Caco-2 (cell line): ENCODE measurements around the gene PKP2. TPM values are rescaled to one million over a fixed set of nuclear protein-coding genes. Genes with fewer than 3 reads are reported as not detected.

ENCODE experiments used
- BruUV-seq: library from RNA; stranded (reverse); fragments of 400-500 nt; replicated peaks from 2 replicates; lab custom pipeline; 2021; lab: Mats Ljungman, UMichigan
- CTCF ChIA-PET: fragments of 300-600 bp; sonication (Branson Sonifier 250); formaldehyde crosslinking; loops from one replicate; lab custom pipeline; 2022; ENCODE audit warnings: antibody characterized with exemption; lab: Charles Lee
- POLR2A ChIA-PET: fragments of 300-600 bp; sonication (Branson Sonifier 250); formaldehyde crosslinking; loops from one replicate; lab custom pipeline; 2022; ENCODE audit warnings: antibody characterized with exemption; lab: Charles Lee
- DNase-seq, 2 experiments: peaks; one replicate each; pipeline versions ENCODE4 v3.0.0 to v3.0.0-alpha.2; 2020 to 2022
- H3K27me3 ChIP-seq: replicated peaks from 2 replicates; pipeline ENCODE4 v1.6.0; 2011; ENCODE audit warnings: low read length; ENCODE audit not compliant: control insufficient read depth, insufficient read depth
- H3K36me3 ChIP-seq: 2 replicates; pipeline ENCODE4 v1.5.1; 2011; ENCODE audit warnings: low read length; ENCODE audit not compliant: control insufficient read depth, insufficient read depth
- H3K4me1 ChIP-seq: fragments of 250-450 bp; sonication (Bioruptor Pico); 2 replicates; pipeline ENCODE4 v1.5.1; 2020; ENCODE audit warnings: mild to moderate bottlenecking
- H3K4me3 ChIP-seq: 2 replicates; pipeline ENCODE4 v1.5.1; 2011; ENCODE audit warnings: low read depth, mild to moderate bottlenecking, control low read depth, low read length
- H3K9me3 ChIP-seq: fragments of 250-450 bp; sonication (Bioruptor Pico); 2 replicates; pipeline ENCODE4 v1.5.1; 2020; ENCODE audit warnings: mild to moderate bottlenecking, moderate library complexity
- H3K27ac Mint-ChIP-seq: one replicate; pipeline ENCODE4 v1.8.0; 2022; ENCODE audit warnings: mixed read lengths; ENCODE audit not compliant: unreplicated experiment
- H3K27me3 Mint-ChIP-seq: one replicate; pipeline ENCODE4 v1.8.0; 2022; ENCODE audit warnings: mixed read lengths; ENCODE audit not compliant: insufficient read depth, unreplicated experiment
- H3K36me3 Mint-ChIP-seq: one replicate; pipeline ENCODE4 v1.8.0; 2022; ENCODE audit warnings: mild to moderate bottlenecking, mixed read lengths; ENCODE audit not compliant: insufficient read depth, unreplicated experiment
- H3K4me1 Mint-ChIP-seq: one replicate; pipeline ENCODE4 v1.8.0; 2022; ENCODE audit warnings: low read depth, mixed read lengths; ENCODE audit not compliant: unreplicated experiment
- H3K4me3 Mint-ChIP-seq: one replicate; pipeline ENCODE4 v1.8.0; 2022; ENCODE audit warnings: mild to moderate bottlenecking, moderate library complexity, mixed read lengths; ENCODE audit not compliant: unreplicated experiment
- H3K9me3 Mint-ChIP-seq: one replicate; pipeline ENCODE4 v1.8.0; 2022; ENCODE audit warnings: mixed read lengths; ENCODE audit not compliant: unreplicated experiment
- CTCF ChIP-seq, 2 experiments: fragments of 200-600 bp in 1 of 2; IDR thresholded peaks; 1 replicate in 1 of 2; 2 replicates in 1 of 2; pipeline versions ENCODE4 v1.5.1 to v1.8.0; 2011 to 2022; ENCODE audit warnings: antibody characterized with exemption in 1 of 2, control low read depth in 1 of 2, inconsistent platforms in 1 of 2, low read depth in 1 of 2, low read length in 1 of 2, mild to moderate bottlenecking in 1 of 2, moderate library complexity in 1 of 2; ENCODE audit not compliant: insufficient read depth in 1 of 2, severe bottlenecking in 1 of 2, unreplicated experiment in 1 of 2
- intact Hi-C: fragments of 100-400 bp; cut with micrococcal nuclease; formaldehyde crosslinking; loops from one replicate; pipeline ENCODE4 v1.10.0; 2022; ENCODE audit not compliant: unreplicated experiment
- total RNA-seq: library from RNA; stranded (reverse); gene quantifications from 2 replicates; pipeline ENCODE4 v1.2.3, GENCODE V29; 2022

The PKP2 gene
- total RNA-seq, 1 experiment from 2014 or later: 249 TPM

- BruUV-seq: no TSS peak
- Mint-ChIP-seq H3K9me3 (no peaks in the 10 kb centered on the region), H3K4me3 (no peak overlapping the region), H3K27me3 (no peaks in the 10 kb centered on the region), H3K36me3 (peaks cover 4% of the 10 kb centered on the region), H3K4me1 (peaks cover 12% of the 10 kb centered on the region), H3K27ac (no peak overlapping the region)
- no peak for DNase-seq
- intact Hi-C loops: no loop called here
- Histone ChIP-seq H3K4me3 (no peak overlapping the region), H3K27me3 (no peaks in the 10 kb centered on the region), H3K36me3 (no peaks in the 10 kb centered on the region), H3K9me3 (no peaks in the 10 kb centered on the region), H3K4me1 (0 out of 2 replicates have a peak, but pooled peaks cover 6% of the 10 kb centered on the region)
- ChIA-PET POLR2A (no interaction called here), CTCF (interaction anchor here (1.1 kb wide), 1 partner anchor 22 kb away, joined by 3 read pairs; the partner anchor contains the start of gene YARS2)
- TF ChIP-seq CTCF (IDR thresholded peaks at IDR 0.05; ENCODE audit: insufficient read depth in 1 of 2, low read depth in 1 of 2, low read length in 1 of 2, severe bottlenecking in 1 of 2, unreplicated experiment in 1 of 2): no peak
Observed at GRCh38 chr12:32777691-32778175, 118.8 kb downstream of the PKP2 start.

- Mint-ChIP-seq H3K27me3 (no peaks in the 10 kb centered on the region), H3K36me3 (peaks cover 2% of the 10 kb centered on the region), H3K4me1 (peaks cover 12% of the 10 kb centered on the region), H3K27ac (no peak overlapping the region), H3K4me3 (no peak overlapping the region), H3K9me3 (no peaks in the 10 kb centered on the region)
- Histone ChIP-seq H3K36me3 (no peaks in the 10 kb centered on the region), H3K27me3 (no peaks in the 10 kb centered on the region), H3K9me3 (no peaks in the 10 kb centered on the region), H3K4me3 (no peak overlapping the region), H3K4me1 (0 out of 2 replicates have a peak, but pooled peaks cover 6% of the 10 kb centered on the region)
- DNase-seq: no peak
- ChIA-PET POLR2A (no interaction called here), CTCF (interaction anchor here (1.1 kb wide), 1 partner anchor 22 kb away, joined by 3 read pairs; the partner anchor contains the start of gene YARS2)
- no TSS peak for BruUV-seq
- intact Hi-C loops: no loop called here
- TF ChIP-seq CTCF (IDR thresholded peaks at IDR 0.05; ENCODE audit: insufficient read depth in 1 of 2, low read depth in 1 of 2, low read length in 1 of 2, severe bottlenecking in 1 of 2, unreplicated experiment in 1 of 2): no peak
Observed at GRCh38 chr12:32777159-32777558, 119.4 kb downstream of the PKP2 start.

GRCh38 chr12:32776258-32776657, 120.3 kb downstream of the PKP2 start:
- no peak for TF ChIP-seq CTCF (IDR thresholded peaks at IDR 0.05; ENCODE audit: insufficient read depth in 1 of 2, low read depth in 1 of 2, low read length in 1 of 2, severe bottlenecking in 1 of 2, unreplicated experiment in 1 of 2)
- no peak overlapping the region for H3K4me3 Mint-ChIP-seq
- POLR2A ChIA-PET: no interaction called here
- CTCF ChIA-PET: no interaction called here
- H3K36me3 ChIP-seq: no peaks in the 10 kb centered on the region
- no peaks in the 10 kb centered on the region for H3K27me3 ChIP-seq
- H3K36me3 Mint-ChIP-seq: no peaks in the 10 kb centered on the region
- H3K9me3 Mint-ChIP-seq: no peaks in the 10 kb centered on the region
- no peaks in the 10 kb centered on the region for H3K27me3 Mint-ChIP-seq
- H3K4me3 ChIP-seq: no peak overlapping the region
- no TSS peak for BruUV-seq
- DNase-seq: no peak
- intact Hi-C loops: no loop called here
- 0 out of 2 replicates have a peak, but pooled peaks cover 6% of the 10 kb centered on the region for H3K4me1 ChIP-seq
- H3K9me3 ChIP-seq: no peaks in the 10 kb centered on the region
- H3K27ac Mint-ChIP-seq: no peak overlapping the region
- peaks cover 12% of the 10 kb centered on the region for H3K4me1 Mint-ChIP-seq
